Stimulated activated CD4-positive, alpha-beta T cell treated with anti-CD3 and anti-CD28 coated beads, Interleukin-12 subunit alpha, Interleukin-12 subunit beta, amount 100 ng/mL, for 24 hours (primary cell): ENCODE measurements around the gene PPP1R10.

Experiments
- DNase-seq, 2 experiments: peaks; one replicate each; pipeline ENCODE4 v3.0.0-alpha.2; 2020; ENCODE audit warnings: low read depth in 2 of 2

PPP1R10 gene

DNA sequence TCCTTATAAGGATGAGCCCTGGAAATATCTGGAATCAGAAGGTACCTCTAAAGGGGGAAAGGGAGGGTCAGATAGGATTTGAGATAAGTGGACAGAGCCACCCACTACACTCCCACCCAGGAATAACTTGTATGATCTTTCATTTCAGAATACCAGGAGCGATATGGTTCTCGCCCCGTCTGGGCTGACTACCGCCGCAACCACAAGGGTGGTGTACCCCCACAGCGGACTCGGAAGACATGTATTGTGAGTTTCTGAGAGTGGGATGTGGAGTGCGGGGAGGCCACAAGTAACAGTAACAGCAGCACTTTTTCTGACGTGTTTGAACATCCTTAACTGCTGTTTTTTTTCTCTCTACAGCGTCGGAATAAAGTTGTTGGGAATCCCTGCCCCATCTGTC is 2.5 kb upstream of the PPP1R10 start:
- no peak for DNase-seq

DNA sequence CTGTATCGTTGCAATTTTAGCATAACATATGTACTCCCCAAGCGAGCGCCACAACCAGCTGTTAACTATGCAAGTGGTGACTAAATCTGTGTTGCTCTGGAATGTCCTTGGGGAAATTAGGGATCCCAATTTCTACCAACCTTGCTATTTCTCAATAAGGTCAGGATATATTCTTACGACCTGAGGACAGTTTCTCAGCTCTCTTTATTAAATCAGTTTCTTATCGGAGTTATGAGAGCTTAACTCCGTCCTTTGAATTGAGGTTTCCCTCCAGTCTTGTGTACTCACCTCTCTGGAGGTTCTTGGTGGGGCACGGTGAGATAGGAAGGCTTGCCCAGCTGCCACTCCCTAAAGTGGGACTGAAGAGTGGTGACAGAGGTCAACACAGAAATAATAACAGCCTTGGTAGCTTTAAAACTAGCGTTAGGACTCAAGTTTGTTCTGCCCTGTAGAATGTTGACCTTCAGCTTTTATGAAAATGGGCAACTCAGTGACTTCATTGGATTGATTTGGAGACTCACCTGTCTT is 1.3 kb upstream of the PPP1R10 start:
- DNase-seq: no peak

DNA sequence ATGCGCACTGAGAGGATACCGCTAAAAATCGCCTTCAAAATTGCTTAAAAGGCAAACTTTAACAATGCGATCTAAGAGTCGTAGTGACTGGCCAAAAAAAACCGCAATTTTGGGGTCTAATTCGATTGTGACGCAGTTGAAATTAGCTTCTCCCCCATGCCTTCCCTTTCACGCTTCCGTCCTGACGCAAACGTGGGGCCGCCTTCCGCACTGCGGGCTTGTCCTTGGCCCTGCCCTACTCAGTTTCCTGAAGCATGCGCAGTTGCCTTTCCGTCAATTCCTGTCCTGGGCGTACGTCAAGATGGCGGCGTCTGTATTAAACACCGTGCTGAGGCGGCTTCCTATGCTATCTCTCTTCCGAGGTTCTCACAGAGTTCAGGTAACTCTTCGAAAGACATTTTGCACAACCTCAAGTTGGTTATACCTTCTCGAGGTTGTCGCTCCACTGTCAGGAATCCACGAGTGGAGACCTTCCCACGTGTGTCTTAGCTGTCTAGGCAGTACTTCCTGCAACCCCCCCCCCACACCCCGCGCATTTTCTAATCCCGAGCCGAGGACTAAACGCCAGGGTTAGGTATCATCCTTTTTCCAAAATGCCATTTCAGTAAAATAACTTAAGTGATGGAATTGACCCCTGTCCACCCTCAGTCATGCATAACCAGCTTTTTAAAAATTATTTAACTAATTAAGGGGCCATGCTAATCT is 674 bp upstream of the PPP1R10 start, which contains the start of gene MRPS18B:
Gene MRPS18B (plus strand): TSS at position 276 of the 705 bp plus-strand sequence. CDS start 26 bp downstream, at position 302.
- DNase-seq: peak; percentile 93 to 95

DNA sequence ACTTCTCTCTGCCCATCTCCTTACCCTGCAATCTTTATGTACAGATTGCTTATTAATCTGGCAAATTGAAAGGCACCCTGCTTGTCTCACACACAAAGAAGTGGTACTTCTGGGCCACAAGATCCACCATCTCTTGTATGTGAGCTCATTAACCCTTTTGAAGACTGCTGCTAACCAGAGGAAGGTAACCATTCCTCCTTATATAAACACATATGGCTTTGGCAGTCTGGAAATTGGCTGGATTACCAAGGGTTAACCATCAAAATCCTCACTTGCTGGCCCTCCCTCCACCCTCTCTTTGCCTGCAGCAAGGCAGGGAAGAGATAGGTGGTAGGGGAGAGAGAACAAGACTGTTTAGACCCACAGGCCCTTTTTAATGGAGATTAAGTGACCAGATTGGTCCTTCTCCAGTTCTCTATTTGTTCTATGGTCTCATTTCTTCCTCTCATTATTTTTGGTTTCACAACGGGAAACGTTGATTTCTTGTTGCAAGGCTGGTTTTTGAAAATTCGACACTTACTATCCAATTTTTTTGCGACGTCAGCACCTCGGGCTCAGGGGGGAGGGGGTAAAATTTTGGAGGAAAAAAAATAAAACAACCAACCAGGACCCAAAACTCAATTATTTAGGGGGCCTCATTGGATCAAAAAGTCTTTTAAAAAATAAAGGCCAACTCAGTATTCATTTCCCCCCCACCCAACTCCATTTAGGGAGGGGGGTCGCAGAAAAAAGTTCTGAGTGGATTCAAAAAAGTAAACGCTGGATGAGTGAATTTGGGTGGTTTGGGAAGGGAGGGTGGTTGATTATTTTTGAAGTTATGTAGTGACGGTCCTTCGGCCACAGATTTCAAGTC is 859 bp downstream of the PPP1R10 start:
- no peak for DNase-seq

DNA sequence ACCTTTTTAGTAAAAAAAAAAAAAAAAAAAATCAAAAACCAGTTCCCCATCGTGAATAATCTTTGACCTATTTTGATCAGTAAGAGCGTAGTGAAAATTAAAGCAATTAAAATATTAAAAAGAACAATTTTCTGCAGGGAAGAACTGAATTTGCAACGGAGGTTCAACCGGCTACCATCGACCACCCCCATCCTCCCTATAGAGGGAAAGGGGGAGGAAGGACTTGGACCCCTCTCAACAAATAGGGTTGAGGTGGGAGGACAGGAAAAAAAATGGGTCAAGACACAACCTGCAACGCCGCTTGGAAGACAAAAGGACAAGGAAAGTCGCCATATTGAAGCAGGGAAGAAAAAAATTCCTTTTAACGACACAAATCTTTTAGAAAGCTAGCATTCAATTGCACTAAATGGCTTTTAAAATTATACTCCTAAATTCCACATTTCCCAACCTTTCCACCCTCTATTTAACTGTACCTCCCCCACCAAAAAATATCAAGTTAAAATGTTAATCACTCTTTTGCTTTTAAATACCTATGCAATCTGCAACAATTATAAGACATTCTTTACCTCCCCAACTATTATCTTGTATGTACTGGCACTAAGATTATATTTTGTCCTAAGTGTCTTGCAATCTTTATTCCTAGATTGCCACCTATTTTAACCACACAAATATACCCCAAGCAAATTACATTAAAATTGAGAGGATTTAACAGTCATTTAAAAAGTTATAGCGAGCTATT is 1.7 kb downstream of the PPP1R10 start:
- DNase-seq: no peak

DNA sequence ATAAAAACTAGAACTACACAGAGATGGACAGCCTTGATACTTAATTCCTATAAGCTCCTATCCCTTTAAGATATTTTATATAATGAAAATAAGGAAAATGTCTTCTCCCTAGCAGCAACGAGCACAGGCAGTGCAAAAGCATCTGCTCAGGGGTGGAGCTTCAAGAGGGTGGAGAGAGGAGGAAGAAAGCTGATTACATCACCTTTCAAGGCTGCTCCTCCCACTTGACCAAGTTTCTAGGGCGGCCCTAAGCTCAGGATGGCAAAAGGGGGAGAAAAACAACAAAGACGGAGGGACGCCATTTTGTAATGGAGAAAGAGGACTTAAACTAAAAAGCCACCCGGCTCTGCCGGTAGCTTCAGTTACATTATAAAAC is 2.2 kb downstream of the PPP1R10 start:
- DNase-seq: peak; percentile 63 to 72

DNA sequence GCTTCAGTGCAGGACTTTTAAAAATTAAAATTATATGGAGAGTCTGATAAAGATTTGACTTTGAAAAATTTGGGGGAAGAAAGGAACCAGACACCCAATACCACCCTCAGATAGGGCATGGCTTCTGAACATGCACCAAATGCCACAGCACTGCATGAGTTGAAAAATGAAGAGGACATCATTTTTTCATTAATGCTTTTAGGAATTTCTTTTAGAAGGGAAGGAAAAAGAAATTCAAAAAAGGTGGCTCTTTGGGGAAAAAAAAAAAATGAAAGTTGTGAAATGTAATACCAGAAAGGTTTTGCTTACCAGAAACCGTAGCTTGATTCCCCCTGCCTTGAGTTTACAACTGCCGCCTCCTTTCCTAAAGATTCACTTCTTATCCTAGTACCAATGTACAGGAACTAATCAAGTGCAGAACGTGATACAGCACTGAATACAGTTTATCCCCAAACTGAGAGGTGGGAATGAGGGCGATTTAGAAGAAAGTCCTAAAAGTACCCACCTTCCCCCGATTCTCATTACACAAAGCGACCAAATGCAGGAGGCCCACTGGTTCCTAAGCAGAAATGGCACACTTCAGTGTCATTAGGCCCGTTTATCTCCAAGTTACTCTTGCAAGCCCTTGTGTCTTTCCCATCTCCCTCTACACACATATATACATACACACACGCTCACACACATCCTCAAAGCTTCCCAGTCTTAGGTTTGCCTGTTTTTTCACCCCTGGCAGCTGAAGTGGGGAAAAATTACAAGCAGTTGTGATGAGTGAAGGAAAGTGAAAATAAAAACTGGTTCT is 2.8 kb downstream of the PPP1R10 start:
- no peak for DNase-seq

DNA sequence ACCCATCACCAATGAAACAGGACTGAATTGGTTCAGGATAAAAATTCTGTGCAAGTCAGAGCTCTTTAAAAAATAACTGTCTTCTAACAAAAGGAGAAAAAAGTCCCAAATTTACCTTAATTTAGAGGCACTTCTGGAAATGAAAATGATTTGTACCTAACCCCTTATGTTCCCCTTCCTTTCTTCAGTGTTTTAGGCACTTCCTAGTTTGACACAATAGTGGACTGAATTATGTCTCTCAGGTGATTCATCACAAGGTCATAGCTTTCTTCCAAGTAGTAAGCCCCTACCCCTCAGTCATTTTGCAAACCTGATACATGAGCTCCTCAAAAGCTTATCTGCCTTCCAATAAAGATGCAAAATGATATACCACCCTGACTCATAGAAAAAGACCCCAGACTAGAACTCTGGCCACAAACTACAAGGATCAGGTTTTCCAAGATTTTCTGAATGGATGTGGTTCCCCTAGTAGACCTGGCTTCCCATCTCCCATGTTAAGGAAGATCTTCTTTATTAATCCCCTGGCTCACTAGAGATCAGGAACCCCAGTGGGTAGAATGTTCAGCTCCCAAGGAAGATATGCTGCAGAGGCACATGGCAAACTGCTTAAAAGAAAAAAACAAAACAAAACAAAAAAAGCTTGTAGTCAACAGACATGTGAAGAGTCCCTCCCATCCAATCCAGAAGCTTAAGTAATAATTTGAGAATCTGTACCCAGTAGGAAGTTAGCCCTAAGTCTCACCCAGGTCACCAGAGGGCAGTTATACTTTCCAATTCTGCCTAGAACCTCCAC is 3.6 kb downstream of the PPP1R10 start:
- no peak for DNase-seq

DNA sequence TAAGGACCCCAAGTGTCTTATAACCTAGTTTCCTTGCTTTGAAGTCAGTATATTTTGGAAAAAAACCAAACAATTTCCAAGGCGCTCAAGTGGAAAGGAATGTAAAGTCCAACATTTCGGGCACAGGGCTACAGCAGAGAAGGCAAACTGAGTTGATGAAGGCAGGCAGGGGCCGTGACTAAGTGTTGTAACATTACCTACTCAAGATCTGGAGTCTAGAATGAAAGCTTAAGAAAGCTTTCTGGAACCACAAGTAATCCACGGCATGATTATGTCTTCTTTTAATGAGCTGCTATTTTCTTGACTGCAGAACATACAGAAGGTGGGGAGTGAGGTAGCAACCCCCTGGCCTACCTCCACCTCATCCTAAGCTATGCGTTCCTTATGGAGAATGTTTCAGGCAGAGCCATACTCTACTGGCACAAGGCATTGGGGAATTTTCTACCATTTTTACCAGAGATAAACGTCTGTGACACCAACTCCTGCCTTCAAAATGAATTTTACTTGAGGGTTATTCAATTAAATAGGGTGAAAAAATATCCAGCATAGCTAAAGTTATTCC is 4.3 kb downstream of the PPP1R10 start:
- no peak for DNase-seq

DNA sequence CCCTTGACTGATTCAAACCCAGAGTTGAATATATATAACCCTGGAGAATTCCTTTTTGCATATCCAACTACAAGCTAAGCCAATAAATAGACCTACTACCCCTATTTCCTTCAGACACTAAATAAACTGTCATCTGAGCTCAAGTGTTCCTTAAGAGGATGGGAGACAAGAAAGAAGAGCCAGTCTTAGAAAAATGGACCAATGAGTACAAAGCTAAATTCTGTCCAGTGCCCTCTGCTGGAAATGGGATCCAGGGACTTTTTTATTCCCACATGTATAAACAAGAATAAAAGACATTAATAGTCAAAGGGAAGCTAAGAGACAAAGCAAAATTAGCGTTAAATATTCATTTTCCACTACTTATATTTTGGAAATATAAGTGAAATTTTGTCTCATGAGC is 4.8 kb downstream of the PPP1R10 start:
- DNase-seq: no peak

DNA sequence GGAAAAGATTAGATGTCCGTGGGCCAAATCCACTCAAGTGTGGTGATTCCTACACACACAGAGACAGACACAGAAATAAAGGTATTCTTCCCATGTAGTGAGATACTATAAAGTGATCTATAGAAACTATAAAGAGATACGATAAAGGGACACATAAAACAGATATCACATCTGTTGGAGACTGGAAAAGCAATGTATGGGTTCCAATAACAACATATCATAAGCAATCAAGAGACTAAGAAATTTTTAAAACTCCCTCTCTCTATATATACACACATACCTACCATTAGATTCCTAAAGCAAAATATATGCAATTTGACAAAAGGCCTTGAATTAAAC is 5.2 kb downstream of the PPP1R10 start:
- no peak for DNase-seq

DNA sequence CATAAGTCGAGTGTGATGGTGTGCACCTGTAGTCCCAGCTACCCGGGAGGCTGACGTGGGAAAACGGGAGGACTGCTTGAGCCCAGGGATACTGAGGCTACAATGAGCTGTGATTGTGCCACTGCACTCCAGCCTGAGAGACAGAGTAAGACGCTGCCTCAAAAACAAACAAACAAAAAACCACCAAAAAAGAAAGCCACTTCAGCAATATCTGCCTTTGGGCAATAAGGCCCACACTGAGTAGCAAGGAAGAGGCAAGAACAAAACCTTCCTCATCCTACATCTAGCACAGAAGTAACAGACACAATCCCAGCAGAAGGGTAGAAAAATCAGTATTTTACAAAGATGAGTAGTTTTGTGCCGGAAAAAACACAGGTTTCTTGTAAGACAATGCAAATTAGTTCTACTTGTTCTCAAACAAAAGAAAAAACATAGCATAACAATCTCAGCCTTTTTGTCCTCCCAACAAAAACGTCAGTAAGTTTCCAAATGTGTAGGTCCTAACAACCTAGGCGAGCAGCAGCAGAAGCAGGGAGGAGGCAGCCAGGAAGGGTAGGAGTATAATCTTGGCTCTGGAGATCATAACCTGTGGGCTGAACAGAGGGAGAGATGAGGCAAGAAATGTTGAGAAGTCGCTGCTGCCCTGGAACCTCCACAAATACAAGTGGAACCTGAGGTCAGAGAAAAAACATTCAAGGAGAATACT is 5.7 kb downstream of the PPP1R10 start:
- DNase-seq: no peak

DNA sequence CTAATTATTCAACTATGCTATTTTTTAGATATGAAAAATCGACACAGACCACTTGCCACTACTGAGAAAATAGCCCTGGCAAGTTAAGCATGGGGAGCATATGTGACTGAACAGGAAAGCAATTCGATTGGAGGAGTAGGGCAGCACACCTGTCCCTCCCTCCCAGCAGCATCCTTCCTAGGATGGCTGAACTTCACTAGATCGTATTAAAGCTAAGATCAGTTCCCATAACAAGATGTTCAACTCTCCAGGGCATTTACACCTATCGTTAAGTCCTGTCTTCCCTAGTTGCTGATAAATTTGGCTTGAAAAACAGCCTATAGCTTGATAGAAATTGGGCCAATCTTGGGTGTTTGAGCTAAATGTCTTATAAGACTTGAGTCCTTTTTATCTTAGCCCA is 7.0 kb downstream of the PPP1R10 start:
- no peak for DNase-seq

DNA sequence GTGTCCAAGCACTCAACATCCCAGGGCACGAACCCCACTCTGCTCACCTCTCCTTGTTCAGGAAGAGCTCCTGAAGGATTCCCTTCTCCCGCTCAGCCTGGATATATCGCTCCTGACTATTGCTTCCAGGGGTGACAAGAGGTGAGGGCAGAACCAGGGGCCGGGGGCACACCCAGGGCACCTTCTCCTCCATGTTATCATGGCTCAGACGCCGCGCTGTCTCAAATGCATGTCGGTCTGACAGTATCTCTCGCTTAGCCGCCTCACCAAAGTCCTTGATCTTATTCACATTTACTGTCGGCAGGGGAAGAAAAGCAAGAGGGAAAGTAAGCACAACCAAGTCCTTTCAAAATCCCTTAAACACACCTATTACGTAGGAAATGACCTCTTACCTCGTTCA is 13.1 kb downstream of the PPP1R10 start:
- DNase-seq: no peak

DNA sequence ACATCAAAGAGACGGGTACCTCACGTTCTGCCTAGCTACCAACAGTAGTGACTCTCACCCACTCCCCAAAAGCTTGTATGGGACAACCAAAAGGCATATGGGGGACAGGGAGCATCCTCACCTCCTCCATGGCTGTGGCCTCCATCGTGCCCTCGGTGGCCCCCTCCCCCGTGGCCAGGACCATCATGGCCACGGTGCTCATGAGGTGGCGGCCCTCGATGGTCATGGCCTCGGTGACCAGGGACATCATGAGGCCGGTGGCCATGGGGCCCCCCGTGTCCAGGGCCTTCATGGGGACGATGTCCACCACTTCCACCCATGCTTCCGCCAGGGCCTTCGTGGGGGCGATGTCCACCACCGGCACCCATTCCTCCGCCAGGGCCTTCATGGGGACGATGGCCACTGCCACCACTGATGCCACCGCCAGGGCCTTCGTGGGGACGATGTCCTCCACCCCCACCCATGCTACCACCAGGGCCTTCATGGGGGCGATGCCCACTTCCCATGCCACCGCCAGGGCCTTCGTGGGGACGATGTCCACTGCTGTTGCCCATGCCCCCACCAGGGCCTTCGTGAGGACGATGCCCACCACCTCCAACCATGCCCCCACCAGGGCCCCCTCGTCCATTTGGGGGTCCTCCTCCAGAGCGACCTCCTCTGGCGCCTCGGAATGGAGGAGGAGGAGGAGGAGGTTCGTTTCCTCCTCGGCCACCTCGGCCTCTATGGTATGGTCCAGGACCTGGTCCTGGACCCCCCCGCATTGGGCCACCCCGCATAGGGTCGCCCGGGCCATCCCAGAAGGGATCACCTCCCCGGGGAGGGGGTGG is 15.0 kb downstream of the PPP1R10 start:
- DNase-seq: no peak

DNA sequence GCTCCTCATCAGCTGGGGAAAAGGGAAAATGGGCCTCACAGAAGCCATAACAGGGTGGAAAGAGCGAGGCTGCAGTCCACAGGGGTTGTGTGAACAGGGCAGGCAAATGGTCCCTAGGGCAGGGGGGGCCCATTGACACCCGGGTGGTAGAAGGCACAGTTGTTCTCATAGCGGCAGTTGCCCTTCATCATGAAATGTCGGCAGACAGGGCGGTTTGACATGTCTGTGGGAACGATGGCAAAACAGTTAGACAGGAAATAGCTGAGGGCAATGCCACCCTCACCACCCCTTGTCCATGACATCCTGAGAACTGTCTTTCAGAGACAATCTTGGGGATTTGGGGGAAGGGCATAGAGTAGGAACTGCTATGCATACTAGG is 15.6 kb downstream of the PPP1R10 start:
- DNase-seq: no peak

DNA sequence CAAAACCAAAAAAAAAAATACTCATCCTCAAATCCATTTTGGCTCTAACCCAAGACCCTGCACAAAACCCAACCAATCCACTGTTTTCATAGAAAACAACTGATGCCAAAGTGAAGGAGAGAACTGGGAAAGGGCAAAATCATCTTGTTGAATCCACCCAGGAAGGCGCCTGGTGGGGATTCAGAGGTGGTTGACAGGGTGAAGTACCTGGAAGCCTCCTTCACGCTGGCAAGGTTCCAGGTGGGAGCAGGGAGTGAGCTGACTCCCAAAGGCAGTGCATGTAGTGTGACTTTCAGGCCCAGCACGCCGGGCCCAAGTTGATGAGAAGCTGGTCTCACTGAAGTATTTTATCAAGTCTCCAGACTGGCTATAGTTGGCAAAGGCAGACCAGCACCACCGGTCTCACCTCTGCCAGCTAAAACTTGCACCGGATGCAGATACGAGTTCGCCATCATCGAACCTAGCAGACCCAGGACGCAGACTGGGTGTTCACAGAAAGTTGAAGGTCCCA is 16.5 kb downstream of the PPP1R10 start:
- no peak for DNase-seq

DNA sequence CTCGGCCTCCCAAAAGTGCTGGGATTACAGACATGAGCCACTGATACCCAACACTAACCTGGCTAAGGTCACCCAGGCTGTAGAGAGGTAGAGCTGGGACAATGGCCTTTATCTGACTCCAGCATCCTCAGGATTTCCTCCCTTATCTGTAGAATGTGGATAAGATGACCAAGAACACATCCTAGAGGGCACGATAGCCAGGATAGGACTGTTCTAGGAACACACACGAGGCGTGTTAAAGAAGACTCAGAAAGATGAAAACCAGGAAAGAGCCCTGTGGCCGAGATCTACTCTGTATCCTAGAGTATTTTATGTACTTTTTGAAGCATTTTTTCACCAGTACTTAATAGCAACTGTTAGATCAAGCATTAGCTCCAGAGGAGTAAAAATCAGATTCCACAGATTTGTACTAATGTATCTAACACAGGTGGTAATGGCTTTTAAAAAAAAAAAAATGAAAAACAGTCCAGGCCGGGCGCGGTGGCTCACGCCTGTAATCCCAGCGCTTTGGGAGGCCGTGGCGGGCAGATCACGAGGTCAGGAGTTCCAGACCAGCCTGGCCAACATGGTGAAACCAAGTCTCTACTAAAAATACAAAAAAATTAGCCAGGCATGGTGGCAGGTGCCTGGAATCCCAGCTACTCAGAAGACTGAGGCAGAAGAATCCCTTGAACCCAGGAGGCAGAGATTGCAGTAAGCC is 17.3 kb downstream of the PPP1R10 start:
- DNase-seq: no peak
